ENCODE results near the gene BSCL2.
"Not testable (repeated sequence)": the region's sequence is repeated elsewhere in the genome, so short reads cannot be mapped to it uniquely, and the experiment has no call there.

BSCL2 gene

DNA sequence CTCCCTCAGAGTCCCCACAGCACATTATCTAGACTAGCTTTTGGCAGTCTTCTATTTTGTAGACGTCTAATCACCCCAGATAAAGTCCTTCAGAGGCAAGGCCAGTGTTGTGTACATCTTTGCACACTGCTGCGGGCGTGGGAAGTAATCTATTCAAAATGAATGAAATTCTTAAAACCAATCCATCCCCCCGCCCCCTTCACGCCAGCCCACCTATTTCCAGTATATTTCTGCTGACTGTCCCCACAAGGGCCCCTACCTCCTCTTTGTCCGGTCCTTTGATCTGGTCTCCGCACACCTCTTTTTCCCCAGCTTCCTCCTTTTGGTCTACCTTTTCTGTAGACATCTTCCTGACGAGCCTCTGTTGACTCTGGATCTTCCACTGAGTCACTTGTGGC lies 375 bp downstream of the BSCL2 start:
- Histone ChIP-seq H3F3A (ENCODE audit: control insufficient read depth, insufficient read depth) (peaks cover 26% of the 10 kb centered on the region), H3K4me1 (ENCODE audit: control insufficient read depth, low read length) (peaks cover 49% of the 10 kb centered on the region), H3K79me2 (ENCODE audit: control insufficient read depth, low read length) (peaks cover 18% of the 10 kb centered on the region), H3K9me2 (replicated peaks; ENCODE audit: control insufficient read depth, low read length) (no peaks in the 10 kb centered on the region), H3K27ac (ENCODE audit: low read depth, low read length) (no peak overlapping the region), H3K4me3 (ENCODE audit: low read length) (peak overlapping the region; percentile 92), H3K9me3 (ENCODE audit: control insufficient read depth, insufficient read depth, low read length) (no peaks in the 10 kb centered on the region), H3K36me3 (ENCODE audit: control insufficient read depth, low read length) (peaks cover 49% of the 10 kb centered on the region), H3K27me3 (ENCODE audit: control insufficient read depth, low read length) (no peaks in the 10 kb centered on the region), H3K4me2 (ENCODE audit: low read length) (peak overlapping the region; percentile 94), H4K20me1 (ENCODE audit: control insufficient read depth, insufficient read depth, low read depth, low read length) (no peaks in the 10 kb centered on the region)
- TF ChIP-seq, protein P1, sequence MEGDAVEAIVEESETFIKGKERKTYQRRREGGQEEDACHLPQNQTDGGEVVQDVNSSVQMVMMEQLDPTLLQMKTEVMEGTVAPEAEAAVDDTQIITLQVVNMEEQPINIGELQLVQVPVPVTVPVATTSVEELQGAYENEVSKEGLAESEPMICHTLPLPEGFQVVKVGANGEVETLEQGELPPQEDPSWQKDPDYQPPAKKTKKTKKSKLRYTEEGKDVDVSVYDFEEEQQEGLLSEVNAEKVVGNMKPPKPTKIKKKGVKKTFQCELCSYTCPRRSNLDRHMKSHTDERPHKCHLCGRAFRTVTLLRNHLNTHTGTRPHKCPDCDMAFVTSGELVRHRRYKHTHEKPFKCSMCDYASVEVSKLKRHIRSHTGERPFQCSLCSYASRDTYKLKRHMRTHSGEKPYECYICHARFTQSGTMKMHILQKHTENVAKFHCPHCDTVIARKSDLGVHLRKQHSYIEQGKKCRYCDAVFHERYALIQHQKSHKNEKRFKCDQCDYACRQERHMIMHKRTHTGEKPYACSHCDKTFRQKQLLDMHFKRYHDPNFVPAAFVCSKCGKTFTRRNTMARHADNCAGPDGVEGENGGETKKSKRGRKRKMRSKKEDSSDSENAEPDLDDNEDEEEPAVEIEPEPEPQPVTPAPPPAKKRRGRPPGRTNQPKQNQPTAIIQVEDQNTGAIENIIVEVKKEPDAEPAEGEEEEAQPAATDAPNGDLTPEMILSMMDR (IDR thresholded peaks at IDR 0.05; ENCODE audit: low read depth, low read length, poor library complexity, severe bottlenecking) = no peak
- no peak for TF ChIP-seq EZH2phosphoT487 (IDR thresholded peaks at IDR 0.05; ENCODE audit: borderline replicate concordance, low read length)

DNA sequence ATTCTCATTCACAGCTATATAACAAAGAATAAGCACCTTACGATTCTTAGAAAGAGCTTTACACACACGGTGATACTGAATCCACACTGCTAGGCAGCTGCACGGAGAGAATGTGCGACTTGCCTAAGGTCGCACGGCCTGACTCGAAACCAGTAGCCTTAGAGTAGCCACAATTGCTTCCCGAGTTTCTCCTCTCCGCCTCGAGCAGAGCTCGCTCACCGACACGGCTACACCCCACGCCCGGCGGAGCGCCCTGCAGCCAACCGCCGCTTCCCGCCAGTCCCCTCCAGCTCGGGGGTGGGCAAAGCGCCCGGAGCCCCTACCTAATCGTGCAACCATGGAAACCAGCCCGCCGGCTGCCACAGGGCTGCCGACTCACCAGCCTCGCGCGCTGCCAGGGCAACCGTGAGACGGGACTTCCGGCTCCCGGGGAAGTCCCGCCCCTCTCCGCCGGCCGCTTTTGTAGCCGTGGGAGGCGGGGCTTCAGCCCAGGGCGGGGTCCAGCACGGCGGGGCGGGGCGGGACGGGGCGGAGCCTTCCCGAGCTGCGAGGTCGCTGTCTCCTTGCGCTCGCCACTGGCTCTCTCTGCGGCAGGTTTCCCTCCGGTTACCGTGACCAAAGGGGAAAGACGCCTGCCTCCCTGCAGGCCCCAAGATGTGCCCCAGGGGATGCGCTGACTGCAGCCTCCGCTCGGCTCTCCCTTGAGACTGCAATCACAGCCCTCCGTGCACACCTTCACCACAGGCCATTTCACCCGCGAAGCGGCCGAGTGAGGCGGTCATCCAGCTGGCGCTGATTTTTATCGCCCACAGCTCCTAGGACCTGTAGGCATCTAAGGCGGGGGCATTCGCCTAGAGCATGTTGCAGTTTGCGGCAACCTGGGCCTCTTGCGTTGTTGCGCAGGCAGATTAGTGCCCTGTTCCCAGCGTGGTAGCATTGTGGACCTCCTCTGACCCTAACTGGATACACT lies 1.1 kb downstream of the BSCL2 start:
- Histone ChIP-seq H3K9me2 (replicated peaks; ENCODE audit: control insufficient read depth, low read length) (no peaks in the 10 kb centered on the region), H3K36me3 (ENCODE audit: control insufficient read depth, low read length) (peaks cover 46% of the 10 kb centered on the region), H3K27ac (ENCODE audit: low read depth, low read length) (no peak overlapping the region), H3F3A (ENCODE audit: control insufficient read depth, insufficient read depth) (peaks cover 20% of the 10 kb centered on the region), H3K4me3 (ENCODE audit: low read length) (peak overlapping the region; percentile 92), H3K27me3 (ENCODE audit: control insufficient read depth, low read length) (no peaks in the 10 kb centered on the region), H4K20me1 (ENCODE audit: control insufficient read depth, insufficient read depth, low read depth, low read length) (no peaks in the 10 kb centered on the region), H3K79me2 (ENCODE audit: control insufficient read depth, low read length) (peaks cover 18% of the 10 kb centered on the region), H3K4me2 (ENCODE audit: low read length) (peak overlapping the region; percentile 94), H3K9me3 (ENCODE audit: control insufficient read depth, insufficient read depth, low read length) (no peaks in the 10 kb centered on the region), H3K4me1 (ENCODE audit: control insufficient read depth, low read length) (peaks cover 49% of the 10 kb centered on the region)
- no peak for TF ChIP-seq EZH2phosphoT487 (IDR thresholded peaks at IDR 0.05; ENCODE audit: borderline replicate concordance, low read length)
- TF ChIP-seq, protein P1 (IDR thresholded peaks at IDR 0.05; ENCODE audit: low read depth, low read length, poor library complexity, severe bottlenecking) = no peak

DNA sequence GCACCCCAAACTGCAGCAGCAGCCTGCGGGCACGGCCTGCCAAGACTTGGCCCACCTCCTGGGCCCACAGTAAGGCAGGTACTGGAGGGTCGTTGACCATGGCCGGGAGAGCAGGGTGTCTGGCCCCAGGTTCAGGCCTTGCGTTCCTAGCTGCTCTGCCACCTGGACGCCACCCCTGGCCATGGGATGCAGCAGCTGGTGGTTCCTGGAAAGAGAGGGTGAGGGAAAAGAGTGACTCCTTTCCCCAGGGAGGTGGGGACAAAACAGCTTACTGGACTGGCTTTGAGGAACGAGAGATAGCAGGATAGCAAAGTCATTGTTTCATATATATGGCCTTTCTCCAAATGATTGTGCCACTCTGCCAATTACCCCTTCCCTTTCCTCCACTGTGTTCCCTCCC lies 1.8 kb downstream of the BSCL2 start:
- peaks cover 18% of the 10 kb centered on the region for H3K79me2 ChIP-seq (ENCODE audit: control insufficient read depth, low read length)
- peak overlapping the region; percentile 94 for H3K4me2 ChIP-seq (ENCODE audit: low read length)
- H3K9me3 ChIP-seq (ENCODE audit: control insufficient read depth, insufficient read depth, low read length) = no peaks in the 10 kb centered on the region
- peaks cover 44% of the 10 kb centered on the region for H3K36me3 ChIP-seq (ENCODE audit: control insufficient read depth, low read length)
- peaks cover 46% of the 10 kb centered on the region for H3K4me1 ChIP-seq (ENCODE audit: control insufficient read depth, low read length)
- H3K4me3 ChIP-seq (ENCODE audit: low read length) = peak overlapping the region; percentile 92
- no peaks in the 10 kb centered on the region for H3K27me3 ChIP-seq (ENCODE audit: control insufficient read depth, low read length)
- peaks cover 13% of the 10 kb centered on the region for H3F3A ChIP-seq (ENCODE audit: control insufficient read depth, insufficient read depth)
- H4K20me1 ChIP-seq (ENCODE audit: control insufficient read depth, insufficient read depth, low read depth, low read length) = no peaks in the 10 kb centered on the region
- H3K27ac ChIP-seq (ENCODE audit: low read depth, low read length) = no peak overlapping the region
- TF ChIP-seq, protein P1 (IDR thresholded peaks at IDR 0.05; ENCODE audit: low read depth, low read length, poor library complexity, severe bottlenecking) = no peak
- no peaks in the 10 kb centered on the region for H3K9me2 ChIP-seq (replicated peaks; ENCODE audit: control insufficient read depth, low read length)

DNA sequence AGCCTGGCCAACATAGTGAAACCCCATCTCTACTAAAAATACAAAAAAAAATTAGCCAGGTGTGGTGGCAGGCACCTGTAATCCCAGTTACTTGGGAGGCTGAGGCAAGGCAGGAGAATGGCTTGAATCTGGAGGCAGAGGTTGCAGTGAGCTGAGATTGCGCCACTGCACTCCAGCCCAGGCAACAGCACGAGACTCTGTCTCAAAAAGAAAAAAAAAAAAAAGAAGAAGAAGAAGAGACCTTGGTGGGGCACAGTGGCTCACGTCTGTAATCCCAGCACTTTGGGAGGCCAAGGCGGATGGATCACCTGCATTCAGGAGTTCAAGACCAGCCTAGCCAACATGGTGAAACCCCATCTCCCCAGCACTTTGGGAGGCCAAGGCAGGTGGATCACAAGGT lies 3.3 kb downstream of the BSCL2 start:
- peaks cover 35% of the 10 kb centered on the region for H3K36me3 ChIP-seq (ENCODE audit: control insufficient read depth, low read length)
- H3K27ac ChIP-seq (ENCODE audit: low read depth, low read length) = not testable (repeated sequence)

More for the DNA sequence above, 3.3 kb downstream of the BSCL2 start:
- H3K9me2 ChIP-seq (replicated peaks; ENCODE audit: control insufficient read depth, low read length); H3F3A ChIP-seq (ENCODE audit: control insufficient read depth, insufficient read depth); H4K20me1 ChIP-seq (ENCODE audit: control insufficient read depth, insufficient read depth, low read depth, low read length); H3K9me3 ChIP-seq (ENCODE audit: control insufficient read depth, insufficient read depth, low read length); H3K27me3 ChIP-seq (ENCODE audit: control insufficient read depth, low read length); H3K4me2 ChIP-seq (ENCODE audit: low read length); H3K4me3 ChIP-seq (ENCODE audit: low read length): not testable (repeated sequence)
- H3K79me2 ChIP-seq (ENCODE audit: control insufficient read depth, low read length) = peaks cover 18% of the 10 kb centered on the region
- peaks cover 36% of the 10 kb centered on the region for H3K4me1 ChIP-seq (ENCODE audit: control insufficient read depth, low read length)
